HEK293 (cell line): Measurements from ENCODE around the gene GUF1.

Source experiments
- GFI1B ChIP-seq: fragments of 450-650 bp; formaldehyde crosslinking; IDR thresholded peaks from 2 replicates; pipeline ENCODE4 v1.5.1; 2016; ENCODE audit warnings: missing biosample characterization, missing genetic modification characterization
- GLIS2 ChIP-seq: fragments of 450-650 bp; formaldehyde crosslinking; IDR thresholded peaks from 2 replicates; pipeline ENCODE4 v1.5.1; 2016; ENCODE audit warnings: missing biosample characterization, missing genetic modification characterization
- ZNF138 ChIP-seq: fragments of 450-650 bp; formaldehyde crosslinking; IDR thresholded peaks from 2 replicates; pipeline ENCODE4 v1.5.1; 2016; ENCODE audit warnings: missing biosample characterization, missing genetic modification characterization, borderline replicate concordance
- ZNF48 ChIP-seq: fragments of 450-650 bp; formaldehyde crosslinking; IDR thresholded peaks from 2 replicates; pipeline ENCODE4 v1.5.1; 2016; ENCODE audit warnings: missing biosample characterization, missing genetic modification characterization
- ZNF585B ChIP-seq: fragments of 450-650 bp; formaldehyde crosslinking; IDR thresholded peaks from 2 replicates; pipeline ENCODE4 v1.5.1; 2016; ENCODE audit warnings: missing biosample characterization, missing genetic modification characterization
- ZNF623 ChIP-seq: fragments of 450-650 bp; formaldehyde crosslinking; IDR thresholded peaks from 2 replicates; pipeline ENCODE4 v1.5.1; 2016; ENCODE audit warnings: missing biosample characterization, missing genetic modification characterization
- ZNF624 ChIP-seq: fragments of 450-650 bp; formaldehyde crosslinking; IDR thresholded peaks from 2 replicates; pipeline ENCODE4 v1.5.1; 2017; ENCODE audit warnings: missing biosample characterization, missing genetic modification characterization
- ZNF626 ChIP-seq: fragments of 450-650 bp; sonication (Bioruptor Pico); formaldehyde crosslinking; IDR thresholded peaks from 2 replicates; pipeline ENCODE4 v1.5.1; 2018; ENCODE audit warnings: missing biosample characterization, missing genetic modification characterization, inconsistent platforms
- TF ChIP-seq, protein P1 (sequence below): fragments of 450-650 bp; formaldehyde crosslinking; IDR thresholded peaks from 2 replicates; pipeline ENCODE4 v1.5.1; 2016; ENCODE audit warnings: missing biosample characterization, missing genetic modification characterization
- TF ChIP-seq, protein P2 (sequence below): fragments of 450-650 bp; formaldehyde crosslinking; IDR thresholded peaks from 2 replicates; pipeline ENCODE4 v1.5.1; 2016; ENCODE audit warnings: missing biosample characterization, missing genetic modification characterization

DNA sequence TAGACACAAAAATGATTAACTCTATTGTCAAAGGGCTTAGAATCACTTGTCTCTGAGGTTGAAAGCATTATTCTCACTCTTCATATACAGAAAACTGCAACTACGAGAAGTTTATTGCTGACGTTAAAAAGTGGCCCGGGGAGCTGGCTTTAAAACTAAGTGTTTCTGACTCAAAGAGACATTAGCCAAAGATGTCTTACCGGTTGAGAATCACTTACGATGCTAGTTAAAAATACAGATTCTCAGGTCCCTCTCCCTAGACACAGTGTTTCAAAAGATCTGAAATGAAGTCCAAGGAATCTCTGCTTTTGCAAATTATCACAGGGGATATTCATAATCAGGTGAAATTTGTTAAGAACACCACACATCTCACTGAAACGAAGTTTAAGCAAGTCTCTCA is 46.9 kb downstream of the GUF1 start:
- TF ChIP-seq, protein P1, sequence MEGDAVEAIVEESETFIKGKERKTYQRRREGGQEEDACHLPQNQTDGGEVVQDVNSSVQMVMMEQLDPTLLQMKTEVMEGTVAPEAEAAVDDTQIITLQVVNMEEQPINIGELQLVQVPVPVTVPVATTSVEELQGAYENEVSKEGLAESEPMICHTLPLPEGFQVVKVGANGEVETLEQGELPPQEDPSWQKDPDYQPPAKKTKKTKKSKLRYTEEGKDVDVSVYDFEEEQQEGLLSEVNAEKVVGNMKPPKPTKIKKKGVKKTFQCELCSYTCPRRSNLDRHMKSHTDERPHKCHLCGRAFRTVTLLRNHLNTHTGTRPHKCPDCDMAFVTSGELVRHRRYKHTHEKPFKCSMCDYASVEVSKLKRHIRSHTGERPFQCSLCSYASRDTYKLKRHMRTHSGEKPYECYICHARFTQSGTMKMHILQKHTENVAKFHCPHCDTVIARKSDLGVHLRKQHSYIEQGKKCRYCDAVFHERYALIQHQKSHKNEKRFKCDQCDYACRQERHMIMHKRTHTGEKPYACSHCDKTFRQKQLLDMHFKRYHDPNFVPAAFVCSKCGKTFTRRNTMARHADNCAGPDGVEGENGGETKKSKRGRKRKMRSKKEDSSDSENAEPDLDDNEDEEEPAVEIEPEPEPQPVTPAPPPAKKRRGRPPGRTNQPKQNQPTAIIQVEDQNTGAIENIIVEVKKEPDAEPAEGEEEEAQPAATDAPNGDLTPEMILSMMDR (tag by site-specific recombination), result no peak
- TF ChIP-seq ZNF48, result no peak
- TF ChIP-seq ZNF623, result no peak
- TF ChIP-seq ZNF138 (tag by site-specific recombination), result no peak
- TF ChIP-seq, protein P2, sequence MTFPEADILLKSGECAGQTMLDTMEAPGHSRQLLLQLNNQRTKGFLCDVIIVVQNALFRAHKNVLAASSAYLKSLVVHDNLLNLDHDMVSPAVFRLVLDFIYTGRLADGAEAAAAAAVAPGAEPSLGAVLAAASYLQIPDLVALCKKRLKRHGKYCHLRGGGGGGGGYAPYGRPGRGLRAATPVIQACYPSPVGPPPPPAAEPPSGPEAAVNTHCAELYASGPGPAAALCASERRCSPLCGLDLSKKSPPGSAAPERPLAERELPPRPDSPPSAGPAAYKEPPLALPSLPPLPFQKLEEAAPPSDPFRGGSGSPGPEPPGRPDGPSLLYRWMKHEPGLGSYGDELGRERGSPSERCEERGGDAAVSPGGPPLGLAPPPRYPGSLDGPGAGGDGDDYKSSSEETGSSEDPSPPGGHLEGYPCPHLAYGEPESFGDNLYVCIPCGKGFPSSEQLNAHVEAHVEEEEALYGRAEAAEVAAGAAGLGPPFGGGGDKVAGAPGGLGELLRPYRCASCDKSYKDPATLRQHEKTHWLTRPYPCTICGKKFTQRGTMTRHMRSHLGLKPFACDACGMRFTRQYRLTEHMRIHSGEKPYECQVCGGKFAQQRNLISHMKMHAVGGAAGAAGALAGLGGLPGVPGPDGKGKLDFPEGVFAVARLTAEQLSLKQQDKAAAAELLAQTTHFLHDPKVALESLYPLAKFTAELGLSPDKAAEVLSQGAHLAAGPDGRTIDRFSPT, result no peak
- no peak for TF ChIP-seq ZNF585B
- TF ChIP-seq GFI1B, result no peak
- no peak for TF ChIP-seq GLIS2 (tag by site-specific recombination)
- no peak for TF ChIP-seq ZNF626
- no peak for TF ChIP-seq ZNF624 (tag by site-specific recombination)
